ENCODE data around the gene SMARCA2. TPM values are rescaled to one million over a fixed set of nuclear protein-coding genes. Genes with fewer than 3 reads are reported as not detected.
A peak's percentile ranks its signal among the peaks of the same experiment; 100 is the strongest.

SMARCA2 gene
- total RNA-seq, 1 donor from 2014 or later: 147 TPM

- Histone ChIP-seq H3K27me3 (ENCODE audit: low read depth) (no peaks in the 10 kb centered on the region), H3K27ac (peak overlapping the region; percentile 4), H3K4me3 (no peak overlapping the region), H3K36me3 (no peaks in the 10 kb centered on the region), H3K4me1 (peaks cover 95% of the 10 kb centered on the region), H3K9me3 (no peaks in the 10 kb centered on the region)
- TF ChIP-seq CTCF (IDR thresholded peaks at IDR 0.05): no peak
- intact Hi-C loops (cut with DNase I): no loop called here
- ATAC-seq: no peak
- no peak for DNase-seq
Observed at GRCh38 chr9:2023042-2023441, 7.9 kb downstream of the SMARCA2 start.

- Histone ChIP-seq H3K4me3 (no peak overlapping the region), H3K27ac (peak overlapping the region; percentile 4), H3K4me1 (peaks cover 97% of the 10 kb centered on the region), H3K27me3 (ENCODE audit: low read depth) (no peaks in the 10 kb centered on the region), H3K9me3 (no peaks in the 10 kb centered on the region), H3K36me3 (no peaks in the 10 kb centered on the region)
- intact Hi-C loops (cut with DNase I): no loop called here
- TF ChIP-seq CTCF (IDR thresholded peaks at IDR 0.05): no peak
- ATAC-seq: no peak
- no peak for DNase-seq
Observed at GRCh38 chr9:2023532-2023931, 8.4 kb downstream of the SMARCA2 start.

GRCh38 chr9:2024888-2025782, 10.0 kb downstream of the SMARCA2 start:
- H3K27me3 ChIP-seq (ENCODE audit: low read depth): no peaks in the 10 kb centered on the region
- TF ChIP-seq CTCF (IDR thresholded peaks at IDR 0.05): no peak
- DNase-seq (no peak), ATAC-seq (peak; percentile 53 to 66)
- intact Hi-C loops (cut with DNase I): no loop called here
- peaks cover 11% of the 10 kb centered on the region for H3K36me3 ChIP-seq
- peaks cover 91% of the 10 kb centered on the region for H3K4me1 ChIP-seq
- no peaks in the 10 kb centered on the region for H3K9me3 ChIP-seq
- H3K27ac ChIP-seq: peak overlapping the region; percentile 22
- H3K4me3 ChIP-seq: no peak overlapping the region

GRCh38 chr9:2026220-2026997, 11.3 kb downstream of the SMARCA2 start:
- Histone ChIP-seq H3K36me3 (peaks cover 12% of the 10 kb centered on the region), H3K9me3 (no peaks in the 10 kb centered on the region), H3K27ac (peak overlapping the region; percentile 22), H3K4me3 (no peak overlapping the region), H3K4me1 (peaks cover 80% of the 10 kb centered on the region), H3K27me3 (ENCODE audit: low read depth) (no peaks in the 10 kb centered on the region)
- intact Hi-C loops (cut with DNase I): no loop called here
- DNase-seq: no peak
- peak in 1 of 2 donors; percentile 39 for ATAC-seq
- no peak for TF ChIP-seq CTCF (IDR thresholded peaks at IDR 0.05)

GRCh38 chr9:2027543-2028160, 12.5 kb downstream of the SMARCA2 start:
- TF ChIP-seq CTCF (IDR thresholded peaks at IDR 0.05): no peak
- no peak overlapping the region for H3K27ac ChIP-seq
- peaks cover 73% of the 10 kb centered on the region for H3K4me1 ChIP-seq

More at GRCh38 chr9:2027543-2028160, 12.5 kb downstream of the SMARCA2 start:
- intact Hi-C loops (cut with DNase I): no loop called here
- DNase-seq (no peak), ATAC-seq (no peak)
- H3K27me3 ChIP-seq (ENCODE audit: low read depth): no peaks in the 10 kb centered on the region
- no peak overlapping the region for H3K4me3 ChIP-seq
- no peaks in the 10 kb centered on the region for H3K9me3 ChIP-seq
- H3K36me3 ChIP-seq: peaks cover 17% of the 10 kb centered on the region

All from lower lobe of right lung (tissue), 2 donors.